Neural cell (in vitro differentiated cells): ENCODE results near the gene MST1.

Source experiments
- CTCF ChIP-seq: fragments of 450-650 bp; IDR thresholded peaks from 2 replicates; pipeline ENCODE4 v1.5.1; 2014; ENCODE audit warnings: antibody characterized with exemption, mild to moderate bottlenecking, moderate library complexity; ENCODE audit not compliant: poor library complexity, severe bottlenecking
- EP300 ChIP-seq: fragments of 450-650 bp; conservative IDR thresholded peaks from 2 replicates; pipeline ENCODE4 v1.6.1; 2014; ENCODE audit warnings: antibody characterized with exemption, mild to moderate bottlenecking, moderate library complexity; ENCODE audit not compliant: poor library complexity, severe bottlenecking
- EZH2 ChIP-seq: fragments of 200-600, 300-800 bp; shearing (Covaris generic), sonication (generic); IDR thresholded peaks from 2 replicates; pipeline ENCODE4 v1.6.1; 2014; ENCODE audit warnings: antibody characterized with exemption, low read length, borderline replicate concordance, mild to moderate bottlenecking; ENCODE audit not compliant: insufficient read depth, poor library complexity, severe bottlenecking
- MXI1 ChIP-seq: fragments of 450-650 bp; conservative IDR thresholded peaks from 2 replicates; pipeline ENCODE4 v1.6.1; 2014; ENCODE audit warnings: antibody characterized with exemption, mild to moderate bottlenecking; ENCODE audit not compliant: poor library complexity, severe bottlenecking
- RAD21 ChIP-seq: fragments of 450-650 bp; conservative IDR thresholded peaks from 2 replicates; pipeline ENCODE4 v1.6.1; 2014; ENCODE audit warnings: antibody characterized with exemption, mild to moderate bottlenecking, moderate library complexity
- REST ChIP-seq: IDR thresholded peaks from 2 replicates; pipeline ENCODE4 v1.6.1; 2012; ENCODE audit warnings: borderline replicate concordance
- SMC3 ChIP-seq: fragments of 450-650 bp; conservative IDR thresholded peaks from 2 replicates; pipeline ENCODE4 v1.6.1; 2014; ENCODE audit warnings: antibody characterized with exemption, mild to moderate bottlenecking, moderate library complexity; ENCODE audit not compliant: poor library complexity

GRCh38 chr3:49650637-49651036 is 38.6 kb downstream of the MST1 start:
- TF ChIP-seq CTCF: no peak
- no peak for TF ChIP-seq EZH2
- TF ChIP-seq SMC3: no peak
- TF ChIP-seq RAD21: no peak
- TF ChIP-seq REST: no peak
- TF ChIP-seq MXI1: no peak
- TF ChIP-seq EP300: no peak
